ENCODE measurements around the gene DCXR. TPM values are rescaled to one million over a fixed set of nuclear protein-coding genes. Genes with fewer than 3 reads are reported as not detected.
A peak's percentile ranks its signal among the peaks of the same experiment; 100 is the strongest.

Gene DCXR
- total and polyA plus RNA-seq, 2 of the 13 experiments (the other 11 are each of a cell fraction or from before 2014, with no cell fraction given) = 287 to 311 TPM

DNA sequence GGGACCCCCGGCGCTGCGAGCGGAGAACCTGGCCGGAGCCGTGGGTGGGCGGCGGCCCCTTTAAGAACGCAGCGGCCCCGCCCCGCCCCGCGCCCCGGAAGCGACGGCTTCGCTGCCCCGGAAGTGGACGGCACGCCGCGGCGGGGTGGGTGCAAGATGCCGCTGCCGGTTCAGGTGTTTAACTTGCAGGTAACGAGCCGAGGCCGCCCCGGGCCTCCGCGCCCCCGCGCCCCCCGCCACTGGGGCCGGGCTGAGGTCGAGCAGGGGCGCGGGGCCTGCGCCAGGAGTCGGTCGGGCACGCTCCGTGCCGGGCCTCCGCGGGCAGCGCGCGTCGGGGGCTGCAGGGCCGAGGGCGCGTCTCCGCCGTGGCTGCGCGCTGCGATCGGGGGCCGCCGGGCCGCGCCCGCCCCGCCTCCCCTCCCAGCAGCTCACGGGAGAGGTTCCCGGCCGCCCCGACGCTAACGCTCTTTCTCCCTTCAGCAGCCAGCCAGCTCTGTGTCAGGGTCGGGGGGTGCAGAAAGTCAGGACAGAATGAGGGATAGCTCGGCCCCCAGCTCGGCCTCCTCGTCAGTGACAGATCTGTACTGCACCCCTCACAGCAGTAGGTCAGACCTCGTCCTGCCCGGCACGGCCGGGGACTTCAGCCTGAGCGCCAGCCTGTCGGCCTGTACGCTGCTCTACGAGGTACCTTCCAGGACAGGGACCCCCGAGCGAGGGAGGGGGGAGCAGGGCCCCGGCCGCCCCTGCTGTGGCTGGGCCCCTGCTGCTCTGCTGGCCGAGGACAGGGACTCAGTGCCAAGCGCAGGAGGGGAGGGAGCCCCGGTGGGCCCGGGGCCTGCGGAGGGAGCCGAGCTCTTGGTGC lies 14.5 kb upstream of the DCXR start, which contains the start of the genes GPS1 and RFNG (continued):
- TF ChIP-seq HIC2 (CRISPR knock-in tag; IDR thresholded peaks at IDR 0.05; ENCODE audit: low read depth) (no peak), AGO2 (optimal IDR thresholded peaks at IDR 0.05; ENCODE audit: low read depth, low read length) (peak; percentile 81), SPEN (CRISPR knock-in tag; IDR thresholded peaks at IDR 0.05; ENCODE audit: low read depth) (peak; percentile 67), ZSCAN29 (CRISPR knock-in tag; conservative IDR thresholded peaks at IDR 0.05) (no peak), FOXA3 (CRISPR knock-in tag; IDR thresholded peaks at IDR 0.05) (no peak), MIXL1 (CRISPR knock-in tag; IDR thresholded peaks at IDR 0.05) (no peak), CREB1 (IDR thresholded peaks at IDR 0.05) (peak; percentile 53; the same call in 1 of the 2 replicates), CREB1 (CRISPR knock-in tag; IDR thresholded peaks at IDR 0.05) (no peak), SP4 (CRISPR knock-in tag; IDR thresholded peaks at IDR 0.05) (peak; percentile 26), SNAPC2 (CRISPR knock-in tag; IDR thresholded peaks at IDR 0.05) (no peak), SALL1 (CRISPR knock-in tag; IDR thresholded peaks at IDR 0.05) (peak; percentile 31; the same call in 1 of the 2 replicates), YEATS2 (CRISPR knock-in tag; IDR thresholded peaks at IDR 0.05; ENCODE audit: borderline replicate concordance) (0 out of 2 replicates have a peak, but pooled peaks have one; percentile 47), NRL (CRISPR knock-in tag; IDR thresholded peaks at IDR 0.05; ENCODE audit: borderline replicate concordance) (no peak), NR2F6 (IDR thresholded peaks at IDR 0.05) (no peak), NR2F6 (CRISPR knock-in tag; IDR thresholded peaks at IDR 0.05) (peak; percentile 33; the same call in 1 of the 2 replicates), TMF1 (CRISPR knock-in tag; IDR thresholded peaks at IDR 0.05; ENCODE audit: low read depth) (no peak), YEATS4 (CRISPR knock-in tag; IDR thresholded peaks at IDR 0.05; ENCODE audit: borderline replicate concordance) (peak; percentile 34; the same call in 1 of the 2 replicates), NR0B2 (CRISPR knock-in tag; IDR thresholded peaks at IDR 0.05) (peak; percentile 64; the same call in 1 of the 2 replicates), ZNF547 (CRISPR knock-in tag; IDR thresholded peaks at IDR 0.05) (no peak), ATF2 (CRISPR knock-in tag; IDR thresholded peaks at IDR 0.05) (no peak), ZKSCAN5 (CRISPR knock-in tag; IDR thresholded peaks at IDR 0.05) (no peak), SCMH1 (CRISPR knock-in tag; IDR thresholded peaks at IDR 0.05; ENCODE audit: borderline replicate concordance) (no peak), ZMAT3 (CRISPR knock-in tag; conservative IDR thresholded peaks at IDR 0.05) (0 out of 2 replicates have a peak, but pooled peaks have one; percentile 26)
- TF ChIP-seq, protein P1, sequence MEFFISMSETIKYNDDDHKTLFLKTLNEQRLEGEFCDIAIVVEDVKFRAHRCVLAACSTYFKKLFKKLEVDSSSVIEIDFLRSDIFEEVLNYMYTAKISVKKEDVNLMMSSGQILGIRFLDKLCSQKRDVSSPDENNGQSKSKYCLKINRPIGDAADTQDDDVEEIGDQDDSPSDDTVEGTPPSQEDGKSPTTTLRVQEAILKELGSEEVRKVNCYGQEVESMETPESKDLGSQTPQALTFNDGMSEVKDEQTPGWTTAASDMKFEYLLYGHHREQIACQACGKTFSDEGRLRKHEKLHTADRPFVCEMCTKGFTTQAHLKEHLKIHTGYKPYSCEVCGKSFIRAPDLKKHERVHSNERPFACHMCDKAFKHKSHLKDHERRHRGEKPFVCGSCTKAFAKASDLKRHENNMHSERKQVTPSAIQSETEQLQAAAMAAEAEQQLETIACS (CRISPR knock-in tag; IDR thresholded peaks at IDR 0.05) = no peak; the same call in 1 of the 2 replicates
- TF ChIP-seq, protein P2, sequence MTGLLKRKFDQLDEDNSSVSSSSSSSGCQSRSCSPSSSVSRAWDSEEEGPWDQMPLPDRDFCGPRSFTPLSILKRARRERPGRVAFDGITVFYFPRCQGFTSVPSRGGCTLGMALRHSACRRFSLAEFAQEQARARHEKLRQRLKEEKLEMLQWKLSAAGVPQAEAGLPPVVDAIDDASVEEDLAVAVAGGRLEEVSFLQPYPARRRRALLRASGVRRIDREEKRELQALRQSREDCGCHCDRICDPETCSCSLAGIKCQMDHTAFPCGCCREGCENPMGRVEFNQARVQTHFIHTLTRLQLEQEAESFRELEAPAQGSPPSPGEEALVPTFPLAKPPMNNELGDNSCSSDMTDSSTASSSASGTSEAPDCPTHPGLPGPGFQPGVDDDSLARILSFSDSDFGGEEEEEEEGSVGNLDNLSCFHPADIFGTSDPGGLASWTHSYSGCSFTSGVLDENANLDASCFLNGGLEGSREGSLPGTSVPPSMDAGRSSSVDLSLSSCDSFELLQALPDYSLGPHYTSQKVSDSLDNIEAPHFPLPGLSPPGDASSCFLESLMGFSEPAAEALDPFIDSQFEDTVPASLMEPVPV (CRISPR knock-in tag; IDR thresholded peaks at IDR 0.05) = no peak
